Liver (tissue), 9 donors: Measurements from ENCODE around the gene ADAP1. TPM values are rescaled to one million over a fixed set of nuclear protein-coding genes. Genes with fewer than 3 reads are reported as not detected.

ENCODE experiments used
- DNase-seq: peaks from one replicate; pipeline ENCODE4 v3.0.0-alpha.2; 2017; ENCODE audit warnings: low spot score
- H3K27ac ChIP-seq, 2 donors: one replicate each; pipeline ENCODE4 v1.7.0; 2013; ENCODE audit warnings: inconsistent platforms in 2 of 2, low read length in 2 of 2, control low read depth in 1 of 2, low read depth in 1 of 2, mild to moderate bottlenecking in 1 of 2
- H3K27me3 ChIP-seq, 4 donors: one replicate each; pipeline versions ENCODE4 v1.6.1 to v1.7.0; 2013; ENCODE audit warnings: low read length in 3 of 4, inconsistent platforms in 1 of 4, mild to moderate bottlenecking in 1 of 4, moderate library complexity in 1 of 4; ENCODE audit not compliant: control insufficient read depth in 4 of 4, insufficient read depth in 4 of 4
- H3K36me3 ChIP-seq, 4 donors: one replicate each; pipeline versions ENCODE4 v1.6.1 to v1.7.0; 2013; ENCODE audit warnings: low read length in 3 of 4, mild to moderate bottlenecking in 3 of 4, low read depth in 1 of 4, moderate library complexity in 1 of 4; ENCODE audit not compliant: control insufficient read depth in 4 of 4, insufficient read depth in 3 of 4
- H3K4me1 ChIP-seq, 4 donors: one replicate each; pipeline versions ENCODE4 v1.6.1 to v1.7.0; 2013; ENCODE audit warnings: low read length in 3 of 4, mild to moderate bottlenecking in 3 of 4, moderate library complexity in 1 of 4; ENCODE audit not compliant: control insufficient read depth in 4 of 4, insufficient read depth in 4 of 4
- H3K4me3 ChIP-seq, 3 donors: one replicate each; pipeline versions ENCODE4 v1.6.1 to v1.7.0; 2013; ENCODE audit warnings: low read length in 3 of 3, control low read depth in 1 of 3, low read depth in 1 of 3, mild to moderate bottlenecking in 1 of 3
- H3K9ac ChIP-seq, 2 donors: one replicate each; pipeline ENCODE4 v1.7.0; 2013; ENCODE audit warnings: low read length in 2 of 2, mild to moderate bottlenecking in 2 of 2, moderate library complexity in 2 of 2, control low read depth in 1 of 2, low read depth in 1 of 2
- H3K9me3 ChIP-seq, 4 donors: one replicate each; pipeline versions ENCODE4 v1.6.1 to v1.7.0; 2013; ENCODE audit warnings: low read length in 3 of 4; ENCODE audit not compliant: control insufficient read depth in 4 of 4
- ATF3 ChIP-seq: IDR thresholded peaks from 2 replicates; pipeline ENCODE4 v1.6.1; 2016; ENCODE audit warnings: antibody characterized with exemption
- CTCF ChIP-seq: fragments of 150-350 bp; IDR thresholded peaks from 2 replicates; pipeline ENCODE4 v1.5.1; 2017; ENCODE audit warnings: improper control_type of control experiment, low read depth, low read length; ENCODE audit not compliant: missing input control
- EGR1 ChIP-seq, 2 donors: IDR thresholded peaks; 2 replicates each; pipeline ENCODE4 v1.6.1; 2016 to 2018; ENCODE audit warnings: antibody characterized with exemption in 2 of 2, low read depth in 2 of 2
- FOXA1 ChIP-seq: IDR thresholded peaks from 2 replicates; pipeline ENCODE4 v1.6.1; 2016; ENCODE audit warnings: antibody characterized with exemption
- FOXA2 ChIP-seq: IDR thresholded peaks from 2 replicates; pipeline ENCODE4 v1.6.1; 2016; ENCODE audit warnings: antibody characterized with exemption
- GABPA ChIP-seq, 2 donors: IDR thresholded peaks in 1 of 2; conservative IDR thresholded peaks in 1 of 2; 2 replicates each; pipeline ENCODE4 v1.6.1; 2016; ENCODE audit warnings: antibody characterized with exemption in 2 of 2, mild to moderate bottlenecking in 1 of 2, moderate library complexity in 1 of 2
- HNF4A ChIP-seq, 2 donors: conservative IDR thresholded peaks; 2 replicates each; pipeline ENCODE4 v1.6.1; 2016; ENCODE audit warnings: antibody characterized with exemption in 2 of 2, mild to moderate bottlenecking in 2 of 2
- HNF4G ChIP-seq: IDR thresholded peaks from 2 replicates; pipeline ENCODE4 v1.6.1; 2016; ENCODE audit warnings: antibody characterized with exemption
- JUND ChIP-seq, 2 donors: IDR thresholded peaks; 2 replicates each; pipeline ENCODE4 v1.6.1; 2016; ENCODE audit warnings: antibody characterized with exemption in 2 of 2
- MAX ChIP-seq: IDR thresholded peaks from 2 replicates; pipeline ENCODE4 v1.6.1; 2016; ENCODE audit warnings: antibody characterized with exemption
- NR2F2 ChIP-seq: IDR thresholded peaks from 2 replicates; pipeline ENCODE4 v1.6.1; 2016; ENCODE audit warnings: antibody characterized with exemption
- RAD21 ChIP-seq, 2 donors: IDR thresholded peaks; 2 replicates each; pipeline ENCODE4 v1.6.1; 2016; ENCODE audit warnings: antibody characterized with exemption in 2 of 2, mild to moderate bottlenecking in 2 of 2
- REST ChIP-seq: IDR thresholded peaks from 2 replicates; pipeline ENCODE4 v1.6.1; 2016; ENCODE audit warnings: antibody characterized with exemption, mild to moderate bottlenecking
- RXRA ChIP-seq, 2 donors: IDR thresholded peaks; 2 replicates each; pipeline ENCODE4 v1.6.1; 2017 to 2018; ENCODE audit warnings: antibody characterized with exemption in 2 of 2, mild to moderate bottlenecking in 1 of 2
- SP1 ChIP-seq: IDR thresholded peaks from 2 replicates; pipeline ENCODE4 v1.6.1; 2018; ENCODE audit warnings: antibody characterized with exemption, mild to moderate bottlenecking
- TAF1 ChIP-seq: conservative IDR thresholded peaks from 2 replicates; pipeline ENCODE4 v1.6.1; 2016; ENCODE audit warnings: antibody characterized with exemption, mild to moderate bottlenecking
- YY1 ChIP-seq: IDR thresholded peaks from 2 replicates; pipeline ENCODE4 v1.6.1; 2016; ENCODE audit warnings: antibody characterized with exemption, mild to moderate bottlenecking
- ZBTB33 ChIP-seq: IDR thresholded peaks from 2 replicates; pipeline ENCODE4 v1.6.1; 2016; ENCODE audit warnings: antibody characterized with exemption
- WGBS: extraction: QIAGEN DNeasy Blood & Tissue Kit; methylation state at CpG from one replicate; pipeline ENCODE4 v1.1.7; 2013; 5-methylcytosine and 5-hydroxymethylcytosine counted together
- polyA plus RNA-seq, 2 donors: library from polyadenylated mRNA; stranded (reverse) in 1 of 2; unstranded in 1 of 2; fragments of 200-250 nt in 1 of 2; fragments of >200 nt in 1 of 2; fragmentation: Nextera tagmentation in 1 of 2; extraction: Ambion mirVana in 1 of 2; gene quantifications; one replicate each; pipeline versions ENCODE4 v1.2.1 to v1.2.3, GENCODE V29; 2013 to 2015
- total RNA-seq, 2 donors: library from RNA; depleted of rRNA; stranded (reverse); fragments of >200 nt; gene quantifications; one replicate each; pipeline ENCODE4 v1.2.3, GENCODE V29; 2014
- donor health status: healthy.
- donor health status: healthy.
- donor health status: healthy.
- donor health status: healthy.
- donor health status: healthy.

The ADAP1 gene
- total and polyA plus RNA-seq, 4 donors: 0.46 to 3.7 (median 2.7) TPM

GRCh38 chr7:898855-899681 lies 55.4 kb downstream of the ADAP1 start:
- WGBS: 81% methylated on average over 54 of the region's 54 CpGs
- peak; percentile 82 for TF ChIP-seq NR2F2
- peak; percentile 39 for TF ChIP-seq SP1
- TF ChIP-seq RXRA (IDR thresholded peaks at IDR 0.05): peak; percentile 88 to 90
- TF ChIP-seq HNF4A (conservative IDR thresholded peaks at IDR 0.05): no peak

GRCh38 chr7:898460-898854 lies 56.0 kb downstream of the ADAP1 start:
- DNase-seq: no peak
- no peaks in the 10 kb centered on the region for H3K27me3 ChIP-seq
- H3K4me1 ChIP-seq: peaks cover 2 to 14% (median 9%) of the 10 kb centered on the region in 4 donors
- H3K9ac ChIP-seq: no peak overlapping the region
- peaks cover 11 to 35% (median 17%) of the 10 kb centered on the region in 4 donors for H3K36me3 ChIP-seq
- WGBS: 89% methylated on average over 18 of the region's 18 CpGs
- TF ChIP-seq CTCF (no peak), NR2F2 (no peak), ATF3 (no peak), RAD21 (IDR thresholded peaks at IDR 0.05) (no peak), RXRA (IDR thresholded peaks at IDR 0.05) (no peak), SP1 (no peak), REST (no peak), FOXA2 (no peak), HNF4G (no peak), ZBTB33 (no peak), MAX (no peak), JUND (IDR thresholded peaks at IDR 0.05) (no peak), EGR1 (IDR thresholded peaks at IDR 0.05; ENCODE audit: low read depth in 2 of 2) (no peak), HNF4A (conservative IDR thresholded peaks at IDR 0.05) (no peak), FOXA1 (no peak), YY1 (no peak), TAF1 (no peak), GABPA (IDR thresholded peaks at IDR 0.05 in 1 of 2, conservative IDR thresholded peaks at IDR 0.05 in 1 of 2) (no peak)
- H3K4me3 ChIP-seq: no peak overlapping the region
- no peak overlapping the region for H3K27ac ChIP-seq
- no peaks in the 10 kb centered on the region for H3K9me3 ChIP-seq

More at GRCh38 chr7:898855-899681, 55.4 kb downstream of the ADAP1 start:
- H3K27me3 ChIP-seq: no peaks in the 10 kb centered on the region
- H3K36me3 ChIP-seq: peaks cover 11 to 28% (median 14%) of the 10 kb centered on the region in 4 donors
- DNase-seq: no peak
- no peak overlapping the region for H3K27ac ChIP-seq
- H3K4me1 ChIP-seq: peaks cover 2 to 14% (median 9%) of the 10 kb centered on the region in 4 donors
- H3K9me3 ChIP-seq: no peaks in the 10 kb centered on the region
- H3K9ac ChIP-seq: no peak overlapping the region
- no peak overlapping the region for H3K4me3 ChIP-seq
